ENCODE measurements around the gene BRCA1. TPM values are rescaled to one million over a fixed set of nuclear protein-coding genes. Genes with fewer than 3 reads are reported as not detected.

Gene BRCA1
- total RNA-seq, 1 experiment from 2014 or later = 67.1 TPM

DNA sequence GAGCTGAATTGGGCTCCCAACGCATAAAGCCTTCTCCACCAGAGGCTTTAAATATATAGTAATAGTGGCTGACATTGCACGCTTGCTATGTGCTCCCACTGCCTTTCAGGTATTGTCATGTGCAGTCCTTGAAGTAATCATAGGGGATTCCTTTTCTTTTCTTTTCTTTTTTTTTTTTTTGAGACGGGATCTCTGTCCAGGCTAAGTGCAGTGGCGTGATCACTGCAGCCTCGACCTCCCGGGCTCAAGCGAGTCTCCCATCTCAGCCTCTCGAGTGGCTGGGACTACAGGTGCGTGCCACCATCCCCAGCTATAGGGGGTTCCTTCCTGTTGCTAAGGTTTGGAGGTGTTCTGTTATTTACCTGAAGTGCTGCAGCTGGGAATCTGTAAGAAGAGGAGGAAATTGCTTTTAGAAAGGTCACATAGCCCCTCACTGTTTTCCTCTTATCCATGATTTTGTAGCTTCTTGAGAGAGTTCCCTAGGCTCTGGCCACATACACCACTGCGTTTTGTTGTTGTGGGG is 126.1 kb downstream of the BRCA1 start:
- DNase-seq = no peak
- no TSS peak for BruUV-seq (replicated peaks)
- Mint-ChIP-seq H3K36me3 (ENCODE audit: insufficient read depth, unreplicated experiment) (peaks cover 89% of the 10 kb centered on the region), H3K4me3 (ENCODE audit: low read depth, unreplicated experiment) (peak overlapping the region; percentile 99), H3K9me3 (ENCODE audit: low read depth, unreplicated experiment) (no peaks in the 10 kb centered on the region), H3K27ac (ENCODE audit: unreplicated experiment) (peak overlapping the region; percentile 100), H3K4me1 (ENCODE audit: low read depth, unreplicated experiment) (peaks cover 19% of the 10 kb centered on the region), H3K27me3 (ENCODE audit: unreplicated experiment) (no peaks in the 10 kb centered on the region)
- CTCF ChIA-PET = interaction anchor here (0.6 to 2.2 kb wide), 9 partner anchors 8 to 322 kb away, joined by 3 to 16 read pairs (median 5); partner anchors contain the start of genes BRCA1, IFI35, PLEKHH3 and VAT1
- TF ChIP-seq, protein P1, sequence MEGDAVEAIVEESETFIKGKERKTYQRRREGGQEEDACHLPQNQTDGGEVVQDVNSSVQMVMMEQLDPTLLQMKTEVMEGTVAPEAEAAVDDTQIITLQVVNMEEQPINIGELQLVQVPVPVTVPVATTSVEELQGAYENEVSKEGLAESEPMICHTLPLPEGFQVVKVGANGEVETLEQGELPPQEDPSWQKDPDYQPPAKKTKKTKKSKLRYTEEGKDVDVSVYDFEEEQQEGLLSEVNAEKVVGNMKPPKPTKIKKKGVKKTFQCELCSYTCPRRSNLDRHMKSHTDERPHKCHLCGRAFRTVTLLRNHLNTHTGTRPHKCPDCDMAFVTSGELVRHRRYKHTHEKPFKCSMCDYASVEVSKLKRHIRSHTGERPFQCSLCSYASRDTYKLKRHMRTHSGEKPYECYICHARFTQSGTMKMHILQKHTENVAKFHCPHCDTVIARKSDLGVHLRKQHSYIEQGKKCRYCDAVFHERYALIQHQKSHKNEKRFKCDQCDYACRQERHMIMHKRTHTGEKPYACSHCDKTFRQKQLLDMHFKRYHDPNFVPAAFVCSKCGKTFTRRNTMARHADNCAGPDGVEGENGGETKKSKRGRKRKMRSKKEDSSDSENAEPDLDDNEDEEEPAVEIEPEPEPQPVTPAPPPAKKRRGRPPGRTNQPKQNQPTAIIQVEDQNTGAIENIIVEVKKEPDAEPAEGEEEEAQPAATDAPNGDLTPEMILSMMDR (IDR thresholded peaks at IDR 0.05; ENCODE audit: unreplicated experiment) = no peak
- intact Hi-C loops (cut with micrococcal nuclease; ENCODE audit: unreplicated experiment) = no loop called here

DNA sequence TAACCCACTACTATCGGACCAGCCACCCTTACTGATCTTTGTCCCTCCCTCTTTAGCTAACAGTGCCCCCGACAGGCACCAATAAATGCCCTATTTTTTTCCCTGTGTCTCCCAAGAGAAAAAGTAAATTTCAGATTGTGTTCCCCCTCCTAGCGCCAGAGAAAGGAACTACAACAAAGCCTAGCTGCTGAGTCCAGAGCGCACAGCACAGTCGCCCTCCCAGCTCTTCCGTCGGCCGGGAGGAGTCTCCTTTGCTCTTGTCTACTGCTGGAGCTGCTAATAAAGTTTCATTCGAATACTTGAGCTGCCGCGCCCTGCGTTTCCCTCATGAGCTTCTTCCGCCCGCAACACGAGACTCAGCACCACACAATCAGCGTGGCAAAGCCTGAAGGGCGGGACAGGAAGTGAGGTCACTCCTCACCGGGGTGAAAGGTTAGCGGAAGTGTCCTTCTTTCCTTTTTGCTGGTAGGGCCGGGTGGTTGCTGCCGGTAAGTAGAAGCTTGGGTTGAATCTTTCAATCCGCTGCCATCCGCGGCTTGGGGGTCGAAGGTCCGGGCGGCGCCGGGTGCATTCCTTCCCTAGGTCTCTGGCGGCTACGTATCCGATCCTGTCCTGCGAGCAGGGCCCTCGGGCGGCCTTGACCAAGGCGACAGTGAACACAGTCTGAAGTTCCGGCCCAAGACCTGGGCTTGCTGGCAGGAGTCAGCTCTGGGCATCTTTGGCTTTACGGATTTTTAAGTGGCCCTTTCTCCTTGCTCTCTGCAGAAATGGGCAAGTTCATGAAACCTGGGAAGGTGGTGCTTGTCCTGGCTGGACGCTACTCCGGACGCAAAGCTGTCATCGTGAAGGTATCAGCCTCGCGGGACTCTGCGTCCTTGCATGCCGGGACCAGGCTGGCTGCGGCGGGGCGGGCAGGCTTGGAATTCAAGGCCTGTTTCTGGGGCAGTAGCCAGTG is 126.9 kb downstream of the BRCA1 start, which contains the start of gene RPL27:
Gene RPL27, plus strand, starts transcription at position 436 of the 955 bp plus-strand sequence. Its CDS starts 332 bp downstream, at position 768.
- Mint-ChIP-seq H3K27me3 (ENCODE audit: unreplicated experiment) (no peaks in the 10 kb centered on the region), H3K4me3 (ENCODE audit: low read depth, unreplicated experiment) (peak within 1 kb of the TSS; percentile 99), H3K9me3 (ENCODE audit: low read depth, unreplicated experiment) (no peaks in the 10 kb centered on the region), H3K27ac (ENCODE audit: unreplicated experiment) (peak within 1 kb of the TSS; percentile 100), H3K4me1 (ENCODE audit: low read depth, unreplicated experiment) (peaks cover 19% of the 10 kb centered on the region), H3K36me3 (ENCODE audit: insufficient read depth, unreplicated experiment) (peaks cover 87% of the 10 kb centered on the region)
- TF ChIP-seq, protein P1 (IDR thresholded peaks at IDR 0.05; ENCODE audit: unreplicated experiment) = peak; percentile 96
- DNase-seq = peak; percentile 99
- TSS peak; percentile 77 for BruUV-seq (replicated peaks)
- CTCF ChIA-PET = interaction anchor here (0.6 to 2.2 kb wide), 25 partner anchors 8 to 420 kb away, joined by 3 to 16 read pairs (median 4); partner anchors contain the start of genes AARSD1, BECN1, BRCA1 and IFI35
- intact Hi-C loops (cut with micrococcal nuclease; ENCODE audit: unreplicated experiment) = loop anchor here (1.0 kb wide), 1 partner anchor 14 kb away; no protein-coding TSS in a partner anchor

DNA sequence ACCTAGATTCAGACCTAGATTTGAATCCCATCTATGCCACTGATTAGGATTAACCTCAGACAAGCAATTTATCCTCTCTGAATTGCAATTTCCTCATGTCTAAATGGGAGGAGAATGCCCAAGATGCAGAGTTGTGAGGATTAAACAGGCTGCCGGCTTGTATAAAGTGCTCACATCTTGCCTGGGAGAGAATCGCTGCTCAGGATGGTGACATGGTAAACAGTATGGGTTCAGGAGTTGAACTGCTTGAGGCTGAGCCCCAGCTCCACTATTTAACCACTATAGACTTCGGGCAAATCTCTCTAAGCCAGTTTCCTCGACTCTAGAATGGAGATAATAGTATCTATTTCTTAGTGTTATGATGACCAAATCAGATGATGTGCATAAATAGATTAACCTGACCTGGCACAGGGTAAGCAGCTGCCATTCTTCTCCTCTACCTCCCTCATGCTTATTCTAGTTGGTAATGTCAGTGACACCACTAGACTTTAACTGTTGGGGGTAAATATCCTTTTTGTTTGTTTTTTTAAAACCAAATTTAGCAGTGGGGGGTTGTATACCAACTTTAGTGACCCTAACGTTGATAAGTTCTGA is 127.7 kb downstream of the BRCA1 start:
- DNase-seq = no peak
- CTCF ChIA-PET = interaction anchor here (0.6 to 2.2 kb wide), 28 partner anchors 9 to 483 kb away, joined by 3 to 16 read pairs (median 4); partner anchors contain the start of genes AARSD1, AOC3, BECN1 and BRCA1
- peak overlapping the region; percentile 100 for H3K27ac Mint-ChIP-seq (ENCODE audit: unreplicated experiment)
- no TSS peak for BruUV-seq (replicated peaks)
- H3K4me1 Mint-ChIP-seq (ENCODE audit: low read depth, unreplicated experiment) = peaks cover 19% of the 10 kb centered on the region
- intact Hi-C loops (cut with micrococcal nuclease; ENCODE audit: unreplicated experiment) = no loop called here
- H3K9me3 Mint-ChIP-seq (ENCODE audit: low read depth, unreplicated experiment) = no peaks in the 10 kb centered on the region
- TF ChIP-seq, protein P1 (IDR thresholded peaks at IDR 0.05; ENCODE audit: unreplicated experiment) = no peak
- H3K4me3 Mint-ChIP-seq (ENCODE audit: low read depth, unreplicated experiment) = peak overlapping the region; percentile 99
- peaks cover 85% of the 10 kb centered on the region for H3K36me3 Mint-ChIP-seq (ENCODE audit: insufficient read depth, unreplicated experiment)
- H3K27me3 Mint-ChIP-seq (ENCODE audit: unreplicated experiment) = no peaks in the 10 kb centered on the region

Other genes starting within 250 kb of the BRCA1 start
- not detected in 2 replicates for gene G6PC1, start 224.6 kb downstream of the BRCA1 start, total RNA-seq (2022)
- 93.7 and 96.6 TPM in 2 replicates for gene AARSD1, start 160.9 kb downstream of the BRCA1 start, total RNA-seq (2022)
- gene PTGES3L, start 145.3 kb downstream of the BRCA1 start, total RNA-seq (2022) = 2.0 and 2.1 TPM in 2 replicates
- 32.8 and 35.4 TPM in 2 replicates for gene RUNDC1, start 144.8 kb downstream of the BRCA1 start, total RNA-seq (2022)
- gene RPL27, start 126.9 kb downstream of the BRCA1 start, total RNA-seq (2022) = 1,193 and 1,292 TPM in 2 replicates
- gene IFI35, start 118.6 kb downstream of the BRCA1 start, total RNA-seq (2022) = 98.6 and 195 TPM in 2 replicates
- gene VAT1, start 103.0 kb downstream of the BRCA1 start, total RNA-seq (2022) = 149 and 156 TPM in 2 replicates
- gene RND2, start 100.1 kb downstream of the BRCA1 start, total RNA-seq (2022) = 0.15 and 0.40 TPM in 2 replicates
- gene NBR1, start 45.9 kb upstream of the BRCA1 start, total RNA-seq (2022) = 89.0 and 101 TPM in 2 replicates
- gene TMEM106A, start 86.5 kb upstream of the BRCA1 start, total RNA-seq (2022) = 3.4 and 5.2 TPM in 2 replicates
- gene CCDC200, start 103.3 kb upstream of the BRCA1 start, total RNA-seq (2022) = not detected in 2 replicates
- 5,045 and 5,662 TPM in 2 replicates for gene RNU2-1, start 108.6 kb upstream of the BRCA1 start, total RNA-seq (2022)